ENCODE data around the gene PLA2G2F. TPM values are rescaled to one million over a fixed set of nuclear protein-coding genes. Genes with fewer than 3 reads are reported as not detected.

PLA2G2F gene
- total and polyA plus RNA-seq, 10 of the 15 experiments (the other 5 are each of a cell fraction or from before 2014, with no cell fraction given), result 0.03 TPM; not detected in 9

DNA sequence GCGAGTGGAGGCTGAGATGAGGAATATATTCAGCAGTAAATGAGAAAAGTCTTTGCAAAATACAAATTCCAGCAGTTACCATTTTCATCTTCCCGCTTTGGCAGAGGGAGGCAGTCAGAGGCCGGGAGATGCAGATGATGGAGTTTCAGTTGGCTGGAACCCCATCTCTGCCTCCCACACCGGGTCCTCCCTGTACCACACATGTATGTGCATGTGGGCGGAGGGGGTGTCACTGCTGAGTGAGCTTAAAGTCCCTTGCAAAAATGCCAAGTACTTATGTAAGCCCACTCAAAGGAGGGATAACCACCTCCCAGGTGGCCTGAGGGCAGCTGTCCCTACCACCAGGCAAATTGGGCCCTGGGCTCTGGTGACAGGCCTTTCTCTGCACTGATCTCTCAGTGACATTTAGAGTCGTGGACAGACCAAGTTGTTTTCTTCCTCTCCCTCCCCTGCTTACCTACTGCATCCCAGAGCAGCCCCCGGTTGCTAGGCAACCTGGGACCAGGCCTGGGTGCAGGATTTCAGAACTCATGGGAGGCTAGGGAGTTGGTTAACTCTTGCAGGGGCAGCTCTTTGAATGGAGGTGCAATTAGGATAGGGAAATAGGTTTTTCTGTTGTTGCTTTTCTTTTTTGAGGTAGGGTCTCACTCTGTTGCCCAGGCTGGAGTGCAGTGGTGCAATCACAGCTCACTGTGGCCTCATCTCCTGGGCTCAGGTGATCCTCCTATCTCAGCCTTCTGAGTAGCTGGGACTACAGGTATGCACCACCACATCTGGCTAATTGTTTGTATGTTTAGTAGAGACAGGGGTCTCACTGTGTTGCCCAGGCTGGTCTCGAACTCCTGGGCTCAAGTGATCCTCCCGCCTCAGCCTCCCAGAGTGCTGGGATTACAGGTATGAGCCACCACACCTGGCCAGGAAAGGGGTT is 29.7 kb downstream of the PLA2G2F start:
- Histone ChIP-seq H2AFZ (ENCODE audit: control insufficient read depth, low read depth, low read length) (no peak overlapping the region), H3K9ac (ENCODE audit: control insufficient read depth, insufficient read depth, low read length) (no peak overlapping the region), H3K27me3 (replicated peaks in 1 of 2; ENCODE audit: control insufficient read depth in 2 of 2, insufficient read depth in 2 of 2, low read length in 1 of 2) (no peaks in the 10 kb centered on the region; a peak in 2 of 4 replicates), H3K9me3 (replicated peaks; ENCODE audit: control insufficient read depth, insufficient read depth, low read length) (no peaks in the 10 kb centered on the region; the same call in 2 of the 3 replicates), H4K20me1 (ENCODE audit: control insufficient read depth, insufficient read depth) (no peaks in the 10 kb centered on the region), H3K4me3 (no peak overlapping the region), H3K27ac (ENCODE audit: control insufficient read depth, insufficient read depth) (no peak overlapping the region), H3K4me2 (ENCODE audit: control insufficient read depth, insufficient read depth) (no peak overlapping the region), H3K36me3 (ENCODE audit: control insufficient read depth in 2 of 2, insufficient read depth in 2 of 2, low read length in 1 of 2) (no peaks in the 10 kb centered on the region), H3K79me2 (ENCODE audit: control insufficient read depth, insufficient read depth, low read length) (no peaks in the 10 kb centered on the region), H3K4me1 (ENCODE audit: control insufficient read depth, insufficient read depth, low read length) (peaks cover 5% of the 10 kb centered on the region)
- no peak for TF ChIP-seq MYC (IDR thresholded peaks at IDR 0.05; ENCODE audit: insufficient read depth, insufficient read length, insufficient replicate concordance, low read length, severe bottlenecking)
- TF ChIP-seq MTA3 (IDR thresholded peaks at IDR 0.05; ENCODE audit: borderline replicate concordance, low read length), result no peak
- TF ChIP-seq TCF12 (IDR thresholded peaks at IDR 0.05; ENCODE audit: low read depth, low read length), result no peak
- no peak for TF ChIP-seq NR2C2 (IDR thresholded peaks at IDR 0.05; ENCODE audit: borderline replicate concordance, control insufficient read depth, insufficient read length, low read depth)
- no peak for TF ChIP-seq SUZ12 (IDR thresholded peaks at IDR 0.05; ENCODE audit: unreplicated experiment)
- no peak for TF ChIP-seq USF1 (IDR thresholded peaks at IDR 0.05; ENCODE audit: borderline replicate concordance, extremely low read length, insufficient read depth, low read depth, low read length)
- TF ChIP-seq ZNF274 (IDR thresholded peaks at IDR 0.05; ENCODE audit: insufficient read depth, insufficient read length), result no peak
- no peak for TF ChIP-seq EZH2 (IDR thresholded peaks at IDR 0.05; ENCODE audit: borderline replicate concordance, control insufficient read depth, low read depth, low read length)
- no peak for TF ChIP-seq WRNIP1 (IDR thresholded peaks at IDR 0.05; ENCODE audit: borderline replicate concordance, low read depth, low read length)
- no peak for TF ChIP-seq KDM1A (IDR thresholded peaks at IDR 0.05; ENCODE audit: borderline replicate concordance)
- no peak for TF ChIP-seq TBL1XR1 (IDR thresholded peaks at IDR 0.05; ENCODE audit: low read depth, low read length)
- no peak for TF ChIP-seq SPI1 (IDR thresholded peaks at IDR 0.05; ENCODE audit: borderline replicate concordance, insufficient read depth, low read depth, low read length)
- no peak for TF ChIP-seq CREM (IDR thresholded peaks at IDR 0.05; ENCODE audit: low read depth)
- POLR2A ChIA-PET, result no interaction called here
- BruUV-seq (replicated peaks), result no TSS peak
- ATAC-seq, result no peak
- CTCF ChIA-PET, result interaction anchor here (1.6 kb wide), 1 partner anchor 26 kb away, joined by 6 read pairs; no protein-coding TSS in a partner anchor
- WGBS (ENCODE audit: insufficient coverage, insufficient replicate concordance, low lambda C conversion rate, missing lambda C conversion rate), result 32% methylated on average over 9 of the region's 9 CpGs
- in situ Hi-C loops (cut with MboI) (no loop called here), intact Hi-C loops (cut with micrococcal nuclease; ENCODE audit: unreplicated experiment) (no loop called here)
- RAD21 ChIA-PET (ENCODE audit: unreplicated experiment), result no interaction called here
- DNase-seq (ENCODE audit: low read depth, low spot score), result no peak
- SMC1A ChIA-PET (ENCODE audit: uncharacterized antibody, unreplicated experiment), result no interaction called here
- no peak for FAIRE-seq

Measured in GM12878 (cell line).